GM19035 (cell line): Measurements from ENCODE around the gene STN1.

Source experiments
- ATAC-seq: cut with Tn5 transposase; IDR thresholded peaks from one replicate; pipeline ENCODE4 v1.9.1; 2021; ENCODE audit not compliant: unreplicated experiment

The STN1 gene

DNA sequence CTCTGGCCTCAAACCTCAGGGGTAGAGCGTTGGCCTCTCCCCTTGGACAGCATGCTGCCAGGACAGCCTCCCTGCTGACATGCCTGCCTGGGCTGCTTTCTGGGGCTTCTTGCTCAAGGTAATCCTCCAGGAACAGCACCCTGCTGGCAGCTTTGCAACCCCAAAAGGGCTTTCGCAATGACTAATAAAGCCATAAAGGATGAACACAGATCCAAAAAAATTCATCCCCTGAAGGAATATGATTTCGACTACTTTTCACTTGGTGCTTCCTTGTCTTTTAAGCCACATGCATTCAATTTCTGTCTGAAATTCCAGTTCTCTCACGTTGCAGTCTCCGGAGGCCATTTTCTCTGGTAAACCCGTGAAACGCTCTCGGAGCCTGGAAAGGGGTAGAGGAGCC, 47.5 kb downstream of the STN1 start:
- ATAC-seq, result no peak

DNA sequence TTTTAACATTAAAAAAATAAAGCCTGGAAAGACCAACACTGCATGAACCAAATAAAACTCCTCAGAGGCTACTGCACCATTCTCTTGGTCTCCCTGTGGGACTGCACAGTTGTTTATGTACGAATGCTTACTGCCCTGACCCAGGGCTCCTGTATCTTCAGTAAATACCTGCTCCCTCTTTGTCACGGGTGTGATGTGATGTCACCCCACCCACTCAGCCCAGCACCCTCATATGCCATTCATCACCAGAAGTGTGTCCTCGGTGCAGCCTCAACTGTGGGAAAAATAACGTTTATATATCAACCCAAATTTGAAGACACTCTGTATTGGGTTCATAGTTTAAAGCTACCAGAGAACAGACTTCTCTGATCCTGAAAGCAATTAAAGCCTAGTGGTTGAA, 48.6 kb downstream of the STN1 start:
- ATAC-seq, result no peak

DNA sequence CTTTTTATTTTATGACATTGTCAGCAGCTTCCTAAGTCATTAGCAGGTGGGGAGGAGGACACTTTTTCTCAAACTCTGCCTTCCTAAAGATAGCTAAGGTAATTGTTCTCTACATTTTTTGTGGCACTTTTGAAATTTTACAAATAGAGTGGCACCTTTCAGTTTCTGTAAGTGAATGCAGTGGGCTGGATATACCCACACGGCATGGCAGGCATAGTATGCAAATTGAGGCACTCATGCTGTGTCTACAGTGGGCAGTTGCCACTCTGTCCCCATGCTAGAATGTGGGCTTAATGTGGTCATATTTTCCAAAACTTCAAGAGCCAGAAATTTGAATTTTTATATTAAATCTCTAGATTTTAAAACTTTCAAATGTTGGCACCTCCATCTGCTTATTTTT, 49.8 kb downstream of the STN1 start:
- ATAC-seq, result no peak

DNA sequence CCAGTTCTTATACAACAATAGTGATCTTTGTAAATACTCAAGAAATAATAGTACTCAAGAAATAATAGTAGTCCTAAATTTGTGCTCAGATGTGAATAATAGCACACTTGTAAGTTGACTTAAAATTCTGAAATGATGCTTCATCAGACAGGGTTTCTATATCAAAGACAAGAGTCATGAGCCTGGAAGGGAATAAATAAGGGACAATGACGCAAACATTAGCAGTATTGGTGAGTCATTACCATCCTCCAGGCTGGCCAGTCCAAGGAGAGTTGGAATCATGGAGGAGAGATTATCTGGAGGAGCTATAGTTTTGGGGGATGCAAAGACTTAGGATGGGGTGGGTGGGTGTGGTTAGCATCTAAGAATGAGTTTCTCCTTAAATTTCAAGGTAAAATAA, 56.5 kb downstream of the STN1 start:
- no peak for ATAC-seq

DNA sequence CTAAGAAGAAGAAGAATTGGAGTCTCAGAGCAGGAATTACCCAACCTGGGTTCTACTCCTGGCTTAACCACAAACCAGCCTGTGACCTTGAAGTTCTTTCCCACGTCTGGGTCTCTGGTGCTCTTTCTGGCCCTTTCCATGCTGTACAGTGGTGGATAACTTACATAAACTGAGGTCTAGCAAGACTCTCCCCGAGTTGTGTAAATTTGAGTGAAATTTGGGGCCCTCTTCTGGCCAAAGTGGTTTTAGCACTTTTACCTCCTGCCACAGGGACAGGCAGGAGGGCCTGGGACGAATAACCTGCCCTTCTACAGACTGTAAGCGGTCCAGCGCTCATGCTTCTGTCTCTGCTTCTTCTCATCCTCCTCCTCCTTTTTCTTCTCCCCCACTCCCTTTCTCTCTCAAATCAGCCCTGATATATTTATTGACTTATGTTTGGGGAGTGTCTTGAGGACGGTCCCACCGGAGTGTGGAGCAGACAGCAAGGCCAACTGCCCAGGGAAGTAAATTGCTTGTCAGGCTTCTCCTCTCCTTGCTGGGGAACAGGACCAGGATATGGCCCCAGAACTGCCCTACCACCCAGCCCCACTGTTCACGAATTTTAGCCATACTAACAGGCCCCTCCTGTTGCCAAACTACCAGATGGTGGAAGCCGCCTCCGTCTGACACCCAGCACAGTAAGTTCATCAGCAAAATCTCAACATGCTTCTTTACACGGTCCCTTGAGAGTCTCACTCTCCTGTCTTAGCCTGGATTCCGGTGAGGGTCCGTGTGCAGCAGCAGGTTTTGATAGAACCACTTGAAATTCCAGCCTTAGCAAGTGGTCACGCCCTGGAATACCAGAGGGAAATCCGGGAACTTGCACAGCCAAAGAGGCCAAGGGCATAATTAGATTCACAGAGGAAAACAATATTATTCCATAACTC, 58.6 kb downstream of the STN1 start:
- ATAC-seq, result peak; percentile 52

DNA sequence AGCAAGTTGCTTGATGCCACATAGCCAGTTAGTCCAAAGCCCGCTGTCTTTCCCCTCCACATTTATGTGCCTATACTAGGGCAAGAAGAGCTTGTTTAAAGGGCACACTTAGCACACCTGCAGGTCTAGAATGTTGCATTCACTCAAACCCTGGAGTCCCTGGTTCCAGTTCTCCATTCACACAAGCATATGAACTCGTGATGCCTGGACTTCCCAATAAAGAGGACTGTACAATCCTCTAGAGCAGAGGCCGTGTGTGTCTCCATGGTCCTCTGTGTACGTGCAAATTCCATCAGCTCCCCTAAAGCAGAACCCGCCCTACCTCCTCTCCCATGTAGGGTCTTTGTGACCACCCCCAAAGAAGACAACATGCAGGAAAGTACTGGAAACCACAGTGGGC, 59.6 kb downstream of the STN1 start:
- no peak for ATAC-seq

DNA sequence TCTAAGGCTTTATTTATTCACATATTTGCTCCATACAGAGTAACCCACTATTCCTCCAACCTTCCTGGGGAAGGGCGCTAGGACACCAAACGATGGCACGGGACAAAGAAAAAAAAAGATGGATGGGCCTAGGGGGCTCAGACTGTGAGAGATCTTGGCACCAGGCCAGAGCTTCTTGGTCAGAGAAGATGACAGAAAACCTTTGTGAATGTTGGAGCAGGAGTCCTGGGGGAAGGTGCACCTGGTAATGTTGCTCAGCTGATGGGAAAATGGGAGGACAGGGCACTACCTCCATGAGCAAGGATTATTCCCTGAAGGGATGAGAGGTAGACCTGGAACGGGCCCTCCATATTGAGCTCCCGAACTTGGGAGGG, 61.2 kb downstream of the STN1 start:
- no peak for ATAC-seq

DNA sequence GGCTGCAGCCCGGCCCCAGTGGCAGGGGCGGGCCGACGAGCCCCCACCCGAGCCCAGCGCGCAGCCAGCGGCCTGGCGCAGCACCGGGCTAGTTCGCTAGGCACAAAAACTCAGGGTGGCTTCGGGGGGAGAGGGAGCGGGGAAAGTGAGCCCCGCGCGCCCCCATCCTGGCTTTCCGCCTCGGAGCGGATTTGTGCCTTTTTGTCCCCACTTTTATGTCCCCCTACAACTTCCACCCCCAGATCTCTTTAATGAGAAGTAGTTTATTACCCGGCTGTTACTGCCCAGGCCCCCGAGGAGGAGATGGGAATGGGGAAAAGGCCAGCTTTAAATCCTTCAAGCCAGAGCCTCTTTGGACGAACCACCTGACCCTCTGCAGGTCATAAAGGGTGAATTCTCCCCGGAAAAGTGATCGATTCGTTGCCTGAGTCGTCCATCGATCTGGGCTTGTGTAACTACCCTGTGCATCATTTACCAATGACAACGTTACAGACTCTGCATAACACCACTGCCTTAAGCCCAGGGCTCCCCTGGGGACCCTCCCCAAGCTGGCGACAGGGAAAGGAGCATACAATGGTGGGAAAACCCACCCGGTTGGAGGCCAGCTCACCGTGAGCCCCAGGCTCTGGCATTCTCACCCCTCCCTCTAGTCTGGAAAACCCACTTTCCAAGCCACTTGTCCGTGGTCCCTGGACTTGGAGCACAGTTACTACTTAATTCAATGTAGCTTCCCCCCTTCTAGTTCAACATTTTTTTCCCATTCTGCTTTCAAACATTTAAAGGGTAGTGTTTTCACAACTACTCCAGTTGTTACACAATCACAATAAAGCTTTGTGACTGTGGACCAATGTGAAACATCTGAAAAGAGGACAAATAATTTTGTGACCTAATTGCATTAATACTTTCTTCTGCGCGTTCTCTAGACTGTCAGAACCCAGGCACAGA, 61.9 kb downstream of the STN1 start:
- ATAC-seq, result no peak

DNA sequence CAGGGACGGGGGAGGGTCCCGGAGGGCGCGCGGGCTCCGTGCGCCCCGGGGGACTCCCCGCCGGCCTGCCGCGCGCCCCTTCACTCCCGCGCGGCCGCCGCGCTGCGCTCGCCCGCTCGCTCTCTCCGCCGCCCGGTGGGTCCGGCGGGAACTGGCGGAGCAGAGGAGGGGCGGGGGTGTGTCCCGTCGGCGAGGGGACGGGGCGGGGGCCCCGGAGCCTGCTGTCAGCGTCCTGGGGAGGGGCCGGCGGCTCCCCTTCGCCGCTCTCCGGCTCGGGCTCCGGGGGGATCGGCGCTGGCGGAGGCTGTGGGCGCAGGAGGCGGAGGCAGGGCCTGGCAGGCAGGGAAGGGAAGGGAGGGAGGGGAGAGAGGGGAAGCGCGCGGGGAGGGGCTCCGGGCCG, 62.6 kb downstream of the STN1 start, which contains the start of gene SH3PXD2A:
SH3PXD2A (minus strand) TSS at position 153 of the 400 bp plus-strand sequence. CDS start 310 bp downstream, outside the sequence.
- no peak for ATAC-seq

DNA sequence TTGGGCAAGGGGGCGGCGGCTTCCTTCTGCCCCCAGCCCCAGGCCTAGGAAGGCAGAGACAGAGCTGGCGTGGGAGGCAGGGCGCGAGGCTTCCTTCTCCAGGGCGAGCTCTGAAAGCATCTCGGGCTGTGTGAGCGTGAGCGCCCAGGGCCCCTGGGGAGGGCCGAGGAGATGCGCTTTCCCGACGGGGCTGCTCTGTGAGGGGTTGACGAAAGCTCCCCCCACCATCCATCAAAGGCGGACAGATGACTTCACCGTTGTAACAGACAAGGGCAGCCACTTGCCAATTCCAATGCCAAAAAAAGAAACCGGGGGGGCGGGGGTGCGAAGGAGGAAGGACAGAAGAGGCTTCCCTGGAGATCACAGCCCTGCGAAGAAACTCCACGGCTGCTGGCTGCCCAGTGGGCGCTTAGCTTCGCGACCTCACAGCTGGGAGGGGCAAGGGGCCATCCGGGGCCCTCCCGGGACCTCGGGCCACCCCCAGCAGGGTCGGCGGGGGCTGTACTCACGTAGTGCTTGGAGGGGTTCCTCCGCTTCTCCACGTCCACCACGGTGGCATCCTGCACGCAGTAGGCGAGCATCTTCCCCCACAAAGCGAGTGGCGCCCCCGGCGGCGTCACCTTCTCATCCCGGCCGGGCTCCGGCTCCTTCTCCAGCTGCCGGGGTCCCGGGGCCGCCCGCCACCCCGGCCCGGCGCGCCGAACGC, 63.1 kb downstream of the STN1 start:
- ATAC-seq, result no peak

DNA sequence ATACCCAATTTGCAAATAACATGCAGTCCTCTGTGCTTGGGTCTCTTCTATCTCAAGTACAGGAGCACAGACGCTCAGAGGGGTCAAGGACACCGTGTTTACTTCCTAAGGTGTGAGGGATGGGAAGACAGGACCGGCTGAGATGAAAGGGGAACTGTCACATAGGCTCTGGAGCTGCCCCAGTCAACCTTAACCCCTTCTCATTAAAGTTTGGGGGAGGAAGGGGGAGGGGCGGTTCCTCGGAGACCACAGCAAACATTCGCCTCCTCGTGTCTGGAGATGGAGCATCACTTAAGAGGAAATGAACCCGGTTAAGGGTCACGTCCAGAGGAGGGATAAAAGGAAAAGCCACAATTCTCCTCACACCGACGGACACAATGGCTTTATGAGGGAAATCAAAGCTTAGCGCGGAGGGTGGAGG, 63.7 kb downstream of the STN1 start:
- no peak for ATAC-seq

DNA sequence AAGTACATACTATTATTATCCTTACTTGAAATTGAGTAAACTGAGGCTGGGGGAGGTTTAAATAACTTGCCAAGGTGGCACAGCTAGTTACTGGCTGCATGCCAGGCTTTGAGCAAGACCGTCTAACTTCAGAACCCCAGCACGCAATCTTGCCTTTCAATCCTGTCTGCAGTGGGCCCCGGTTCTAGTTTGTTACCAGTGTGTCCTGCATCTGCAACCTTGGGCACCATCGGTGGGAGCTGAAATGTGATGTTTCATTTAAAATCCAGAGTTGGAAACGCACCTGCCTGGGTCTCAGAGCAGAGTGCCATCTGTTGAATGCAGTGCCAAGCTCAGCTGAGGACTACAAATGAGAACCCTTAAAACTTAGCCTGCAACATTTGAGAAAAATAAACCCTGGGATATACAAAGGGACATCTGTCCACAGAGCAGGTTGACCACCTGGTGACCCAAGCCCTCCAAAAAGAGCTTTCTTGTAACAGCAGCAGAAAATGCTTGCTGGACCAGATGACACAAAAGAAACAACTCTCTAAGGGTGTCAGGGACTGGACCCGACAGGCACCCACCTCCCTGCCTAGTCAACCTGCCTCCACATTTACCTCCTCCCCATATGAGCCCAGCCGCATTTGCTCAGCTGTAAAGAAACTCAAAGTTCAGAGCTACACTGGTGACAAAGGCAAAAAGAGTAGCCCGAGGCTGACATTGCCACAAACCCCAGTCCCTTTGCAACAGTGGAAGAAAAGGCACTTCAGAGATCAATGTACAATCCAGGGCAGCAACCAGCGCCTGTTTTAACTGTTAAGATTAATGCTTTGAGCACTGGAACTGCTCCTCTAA, 64.3 kb downstream of the STN1 start:
- no peak for ATAC-seq

DNA sequence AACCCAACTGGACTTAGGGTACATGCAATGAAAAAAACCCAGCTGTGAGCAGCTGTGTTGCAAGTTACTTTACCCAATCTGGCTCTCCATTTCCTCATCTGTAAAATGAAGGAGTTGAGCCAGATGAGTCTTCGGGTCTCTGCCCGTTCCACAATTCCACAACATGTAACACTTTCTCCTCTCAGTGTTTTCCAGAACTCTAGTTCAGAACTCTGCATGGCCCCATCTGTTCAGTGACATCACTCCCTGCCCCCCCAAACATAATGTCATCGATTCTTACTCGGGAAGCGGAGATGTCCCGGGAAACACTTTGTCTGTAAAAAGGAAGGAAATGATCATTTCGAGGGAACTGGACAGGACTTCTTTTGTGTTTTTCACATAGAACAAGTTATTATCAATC, 65.1 kb downstream of the STN1 start:
- no peak for ATAC-seq

DNA sequence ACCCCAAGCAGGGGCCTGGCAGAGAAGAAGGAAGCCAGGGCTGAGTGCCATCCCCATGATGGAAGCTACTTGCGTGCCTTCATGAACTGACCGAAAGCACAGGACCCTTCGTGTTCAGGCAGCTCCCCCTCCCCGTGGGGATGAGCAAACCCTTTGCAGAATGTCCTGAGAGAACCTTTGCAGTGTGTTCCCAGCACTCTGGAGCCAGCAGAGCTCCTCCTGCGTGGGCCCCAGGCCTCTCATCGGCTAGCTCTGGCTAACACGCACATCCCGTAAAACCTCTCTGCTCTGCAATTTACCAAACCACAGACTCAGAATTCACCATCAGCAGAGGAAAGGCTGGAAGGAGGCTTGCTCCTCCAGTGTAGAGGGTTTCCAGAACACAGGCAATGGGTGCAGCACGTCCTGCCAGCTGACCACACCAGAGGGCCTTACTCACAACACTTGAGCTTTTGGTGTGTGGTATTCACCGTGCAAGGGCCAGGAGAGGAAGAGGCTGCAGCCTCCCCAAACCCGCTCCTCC, 65.7 kb downstream of the STN1 start:
- no peak for ATAC-seq

DNA sequence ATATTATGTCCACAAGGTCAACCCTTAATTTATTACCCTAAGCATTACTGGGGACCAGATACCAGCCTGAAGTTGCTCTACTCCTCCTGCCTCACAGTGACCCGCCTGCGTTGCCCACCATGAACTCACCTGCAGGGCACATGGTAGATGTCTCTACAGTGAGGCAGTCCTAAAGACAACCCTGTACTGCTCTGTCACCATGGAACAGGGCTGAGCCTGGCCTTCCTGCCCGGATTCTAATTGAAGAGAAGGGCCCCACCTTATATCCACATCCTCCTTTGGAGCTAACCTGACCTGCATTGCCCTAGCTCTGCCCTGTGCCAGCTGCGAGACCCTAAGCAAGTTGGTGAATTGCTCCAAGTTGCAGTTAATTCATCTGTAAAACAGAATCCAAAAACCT, 66.7 kb downstream of the STN1 start:
- ATAC-seq, result no peak

DNA sequence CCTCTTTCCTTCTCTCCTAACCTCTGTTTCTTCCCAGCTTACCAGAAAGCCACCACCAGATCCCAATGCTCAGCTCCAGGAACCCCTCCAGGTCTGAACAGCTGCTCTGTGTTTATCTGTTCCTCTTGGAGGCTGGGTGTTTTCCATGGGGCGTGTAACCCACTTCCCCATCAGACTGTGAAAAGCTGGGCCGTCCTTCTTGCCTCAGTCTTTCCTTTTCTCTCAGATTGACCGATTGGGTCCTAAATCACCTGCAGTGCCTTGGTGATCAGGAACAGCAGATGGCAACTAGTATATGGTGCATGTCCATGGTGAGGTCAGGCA, 67.5 kb downstream of the STN1 start:
- no peak for ATAC-seq

DNA sequence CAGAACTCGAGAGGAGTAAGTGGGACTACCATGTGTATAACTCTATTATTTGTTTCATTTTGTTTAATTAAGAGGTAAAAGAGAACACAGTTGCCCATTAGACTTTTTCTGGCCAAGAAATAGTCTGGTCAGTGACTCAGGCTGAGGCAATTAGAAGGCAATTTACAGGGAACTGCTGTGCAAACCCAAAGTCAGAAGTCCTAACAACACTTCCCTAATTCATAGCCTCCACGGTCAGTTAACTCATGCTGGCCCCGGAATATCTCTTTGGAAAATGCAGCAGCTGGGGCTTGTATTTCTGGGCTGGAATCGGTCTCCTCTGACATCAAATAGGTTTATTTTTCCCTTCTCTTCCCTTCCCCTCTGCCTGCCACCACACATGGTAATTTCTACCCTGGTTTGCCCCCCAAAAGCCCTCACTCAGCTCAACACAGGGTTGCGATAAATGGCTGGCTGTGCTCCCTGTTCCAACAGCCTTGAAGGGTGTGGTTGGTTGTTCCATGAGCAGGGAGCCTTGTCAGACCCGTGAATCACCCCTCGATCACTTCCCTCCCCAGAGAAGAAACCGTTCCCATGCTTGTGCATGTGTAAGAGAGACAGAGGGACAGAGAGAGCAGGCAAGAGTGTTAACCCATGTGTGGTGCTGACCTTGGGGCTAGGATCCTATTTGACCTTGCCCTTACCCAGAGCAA, 68.0 kb downstream of the STN1 start:
- ATAC-seq, result no peak

DNA sequence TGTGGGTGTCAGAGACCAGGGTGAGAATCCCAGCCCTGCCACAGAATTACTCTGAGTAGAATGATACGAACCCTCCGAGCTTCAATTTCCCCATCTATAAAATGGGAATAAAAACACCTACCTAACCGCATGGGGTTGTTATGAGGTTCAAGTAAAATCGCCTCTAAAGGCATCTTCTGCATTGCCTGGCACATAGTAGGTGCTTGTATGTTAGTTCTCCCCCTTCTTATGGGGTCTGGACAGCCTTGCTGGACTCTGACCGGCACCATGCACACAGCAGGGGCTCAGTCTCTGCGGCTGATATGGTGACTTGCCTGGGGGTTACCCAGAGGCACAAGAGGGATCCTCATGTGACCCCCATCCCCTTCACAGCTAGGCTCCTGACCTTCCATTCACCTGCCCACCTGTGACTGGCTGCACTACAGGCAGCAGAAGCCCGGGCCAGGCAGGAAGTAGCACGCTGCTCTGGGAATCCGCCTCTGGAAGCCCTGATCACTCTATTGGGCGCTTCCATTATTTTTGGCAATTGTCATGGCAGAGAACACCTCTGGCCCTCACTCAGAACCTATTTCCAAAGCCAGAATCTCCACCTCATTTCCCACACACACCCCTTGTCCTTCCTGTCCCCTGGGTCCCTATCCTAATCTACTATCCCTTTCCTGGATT, 68.6 kb downstream of the STN1 start:
- no peak for ATAC-seq

DNA sequence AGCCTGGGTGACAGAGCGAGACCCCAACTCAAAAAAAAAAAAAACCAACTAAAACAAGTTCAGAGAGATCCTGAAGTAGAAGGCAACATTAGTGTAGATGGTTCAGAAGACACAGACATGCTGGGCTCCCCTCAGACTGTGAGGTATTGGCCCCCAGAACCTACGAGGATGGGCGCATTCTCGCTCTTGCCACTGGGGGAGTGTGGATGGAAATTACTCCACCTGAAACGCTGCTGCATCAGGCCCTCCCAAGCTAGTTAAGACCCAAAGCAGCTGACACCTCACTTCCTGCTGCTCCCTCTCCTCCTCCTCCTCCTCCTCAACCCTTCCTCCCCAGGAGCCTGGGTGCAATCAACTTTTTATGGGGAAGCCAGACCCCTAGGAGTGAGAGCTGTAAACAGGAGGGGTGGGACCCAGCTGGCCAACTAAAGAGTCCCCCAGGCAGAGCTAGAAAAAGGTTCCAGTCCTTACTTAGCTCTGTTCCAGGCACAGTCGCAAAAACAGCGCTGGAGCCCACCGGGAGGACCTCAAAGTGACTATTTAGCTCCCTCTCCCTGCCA, 70.0 kb downstream of the STN1 start:
- ATAC-seq, result no peak
